Measurements from ENCODE around the gene ZNF385B. TPM values are rescaled to one million over a fixed set of nuclear protein-coding genes. Genes with fewer than 3 reads are reported as not detected.

ZNF385B gene
- total RNA-seq, 2 donors from 2014 or later = 2.0 to 6.2 TPM

DNA sequence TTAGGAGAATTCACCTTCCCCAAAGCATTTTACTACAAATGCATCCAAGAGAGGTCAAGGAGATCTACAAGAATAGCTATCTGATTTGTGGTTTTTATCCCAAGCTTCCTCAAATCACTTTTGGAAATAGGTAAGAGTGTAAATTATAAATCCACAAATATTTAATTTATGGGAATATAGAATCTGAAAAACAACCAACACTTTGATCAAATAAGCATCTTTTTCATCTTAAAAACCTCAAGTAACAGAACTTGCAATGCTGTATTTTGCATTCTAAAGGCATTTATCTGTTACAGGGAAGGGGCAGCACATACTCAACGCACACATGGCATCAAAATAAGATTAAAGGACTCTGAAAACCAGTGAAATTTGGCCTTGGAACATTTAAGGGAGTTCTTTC, 1.9 kb downstream of the ZNF385B start:
- DNase-seq (ENCODE audit: low spot score) = no peak
- intact Hi-C loops (cut with DNase I) = no loop called here

DNA sequence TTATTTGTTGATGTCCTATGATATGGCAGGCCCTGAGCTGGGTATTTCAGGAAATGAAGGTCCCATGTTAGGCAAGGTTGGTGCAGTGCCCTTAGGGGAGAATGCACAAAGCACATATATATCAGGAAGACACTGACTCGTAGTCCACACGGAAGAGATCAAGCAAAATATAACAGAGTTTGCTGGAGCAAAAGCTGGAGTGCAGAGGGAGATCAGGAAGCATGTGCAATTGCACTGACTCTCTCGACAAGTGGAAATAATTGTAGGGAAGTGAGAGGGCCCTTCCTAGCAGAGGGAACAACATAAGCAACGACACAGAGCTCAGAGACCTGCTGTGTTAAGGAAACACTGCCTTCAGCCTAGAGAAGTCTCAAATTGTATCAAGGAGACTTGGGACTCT, 4.2 kb downstream of the ZNF385B start:
- intact Hi-C loops (cut with DNase I) = no loop called here
- DNase-seq (ENCODE audit: low spot score) = no peak

DNA sequence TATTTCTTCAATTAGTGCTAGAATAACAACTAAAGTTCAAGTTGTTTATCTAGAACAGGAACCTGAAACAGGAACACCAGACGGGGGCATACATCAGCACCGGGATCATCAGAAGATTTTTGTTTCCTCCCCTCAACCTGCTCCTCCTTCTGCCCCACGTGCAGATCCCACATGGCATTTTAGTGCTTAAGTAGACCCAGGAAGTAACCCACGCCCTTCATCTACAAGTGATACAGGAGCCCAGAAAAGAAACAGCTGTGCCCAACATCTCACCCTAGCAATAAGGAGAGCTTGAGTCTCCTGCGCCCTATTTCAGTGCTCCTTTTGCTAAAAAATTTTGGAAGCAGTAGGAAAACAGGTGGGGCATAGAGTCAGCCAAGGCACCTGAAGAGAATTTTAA, 5.2 kb downstream of the ZNF385B start:
- DNase-seq (ENCODE audit: low spot score) = no peak
- intact Hi-C loops (cut with DNase I) = no loop called here

DNA sequence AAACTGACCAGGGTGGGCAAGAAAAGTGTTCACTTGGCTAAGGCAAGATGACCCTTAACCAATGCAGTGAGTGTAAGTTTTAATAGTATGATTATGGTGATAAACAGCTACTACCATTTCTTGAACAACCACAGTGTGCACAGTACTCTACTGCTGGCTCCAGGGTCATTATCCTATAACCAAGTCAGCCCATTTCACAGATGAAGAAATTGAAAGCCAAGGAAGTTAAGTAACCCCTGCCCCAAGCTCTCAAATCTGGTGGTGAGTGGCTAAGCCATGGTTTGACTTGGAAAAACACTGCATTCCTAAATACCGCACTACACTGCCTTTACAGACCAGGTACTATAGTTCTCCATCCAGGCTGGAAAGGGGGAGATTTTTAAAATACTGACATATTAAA, 5.7 kb downstream of the ZNF385B start:
- DNase-seq (ENCODE audit: low spot score) = no peak
- intact Hi-C loops (cut with DNase I) = no loop called here

DNA sequence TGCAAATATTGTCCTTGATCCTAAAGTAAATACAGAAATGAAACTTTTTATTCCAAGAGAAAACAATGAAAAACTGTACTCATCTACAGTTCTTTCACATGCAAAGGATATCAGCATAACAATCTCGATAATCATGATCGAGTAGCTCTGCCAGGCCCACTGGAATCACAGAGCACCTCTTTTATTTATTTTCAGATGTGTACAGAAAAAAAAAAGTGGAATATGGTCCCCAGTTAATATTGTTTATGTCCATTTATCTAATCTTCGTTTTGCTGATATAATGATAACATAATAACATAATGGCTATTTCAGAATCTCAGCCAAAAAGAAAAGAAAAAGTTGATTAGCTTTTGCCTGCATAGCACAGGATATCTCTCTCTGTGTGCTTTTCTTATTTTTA, 6.5 kb downstream of the ZNF385B start:
- no peak for DNase-seq (ENCODE audit: low spot score)
- intact Hi-C loops (cut with DNase I) = no loop called here

DNA sequence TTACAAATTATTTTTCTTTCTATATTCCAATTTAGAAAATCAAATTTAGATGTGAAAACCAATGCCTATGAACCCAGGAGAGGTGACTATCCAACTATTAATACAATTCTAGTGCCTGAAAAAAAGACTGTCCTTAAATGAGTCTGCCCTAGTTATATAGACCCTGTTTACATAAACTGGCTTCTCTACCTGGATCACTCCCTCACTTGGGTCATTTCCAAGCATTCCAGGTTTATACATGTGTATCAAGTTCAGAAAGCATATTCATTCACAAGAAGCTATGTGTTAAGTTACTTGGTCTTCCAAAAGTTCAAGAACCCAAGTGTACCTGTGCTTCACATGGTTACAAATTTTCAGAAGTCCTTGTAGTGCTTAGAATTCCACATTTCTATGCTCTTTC, 8.3 kb downstream of the ZNF385B start:
- DNase-seq (ENCODE audit: low spot score) = no peak
- intact Hi-C loops (cut with DNase I) = no loop called here

DNA sequence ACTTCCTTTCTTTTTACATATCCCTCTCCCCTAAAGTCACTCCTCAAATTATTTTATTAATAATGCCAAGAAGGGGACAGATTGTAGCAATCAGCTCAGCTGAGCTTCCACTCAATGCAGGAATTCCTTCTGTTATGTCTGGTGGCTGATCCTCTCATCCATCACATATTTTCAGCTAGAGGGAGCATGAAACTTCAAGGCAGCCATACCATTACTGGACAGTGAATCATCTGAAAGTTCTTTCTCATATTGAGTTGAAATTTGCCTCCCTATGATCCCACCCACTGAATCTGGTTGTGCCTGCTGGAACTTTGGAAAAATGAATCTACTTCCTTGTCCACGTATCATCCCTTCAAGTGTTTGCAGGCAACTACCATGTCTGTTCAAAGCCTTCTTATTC, 11.2 kb downstream of the ZNF385B start:
- no peak for DNase-seq (ENCODE audit: low spot score)
- intact Hi-C loops (cut with DNase I) = no loop called here

DNA sequence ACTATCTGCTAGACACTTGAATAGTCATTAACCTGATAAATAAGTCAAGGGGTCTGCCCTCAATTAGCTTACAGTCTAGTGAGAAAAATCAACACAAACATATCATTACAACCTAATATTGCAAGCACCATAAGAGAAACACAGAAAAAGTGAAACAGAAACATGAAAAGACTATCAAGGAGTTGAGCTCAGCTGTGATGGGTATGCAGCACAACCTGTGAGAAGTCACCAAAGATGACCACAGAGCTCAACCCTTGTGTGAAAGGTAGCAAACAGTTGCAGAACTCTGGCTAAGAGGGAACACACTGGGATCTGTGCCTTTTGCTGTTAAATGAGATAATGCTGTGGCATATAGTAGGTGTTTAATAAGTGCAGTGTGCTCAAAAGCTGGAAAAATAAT, 11.7 kb downstream of the ZNF385B start:
- no peak for DNase-seq (ENCODE audit: low spot score)
- intact Hi-C loops (cut with DNase I) = no loop called here

DNA sequence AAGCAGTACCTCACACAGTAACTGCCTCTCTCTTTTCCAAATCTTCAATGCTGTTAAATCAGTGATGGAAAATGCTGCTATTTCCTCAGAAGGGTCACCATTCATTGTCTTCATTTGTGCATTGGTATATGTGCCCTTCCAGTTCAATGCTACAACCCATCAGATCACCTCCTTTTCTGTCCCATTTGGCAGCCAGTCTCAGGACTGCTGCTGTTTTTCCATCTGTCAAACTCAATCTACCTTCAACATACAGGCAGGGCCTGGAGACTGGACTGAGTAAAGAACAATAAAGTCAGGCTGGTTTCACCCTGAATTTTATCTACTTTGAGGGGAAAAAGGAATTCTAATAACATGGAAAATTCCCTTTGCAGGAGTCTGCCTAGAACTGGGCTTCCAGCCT, 17.9 kb downstream of the ZNF385B start:
- no peak for DNase-seq (ENCODE audit: low spot score)
- intact Hi-C loops (cut with DNase I) = no loop called here

DNA sequence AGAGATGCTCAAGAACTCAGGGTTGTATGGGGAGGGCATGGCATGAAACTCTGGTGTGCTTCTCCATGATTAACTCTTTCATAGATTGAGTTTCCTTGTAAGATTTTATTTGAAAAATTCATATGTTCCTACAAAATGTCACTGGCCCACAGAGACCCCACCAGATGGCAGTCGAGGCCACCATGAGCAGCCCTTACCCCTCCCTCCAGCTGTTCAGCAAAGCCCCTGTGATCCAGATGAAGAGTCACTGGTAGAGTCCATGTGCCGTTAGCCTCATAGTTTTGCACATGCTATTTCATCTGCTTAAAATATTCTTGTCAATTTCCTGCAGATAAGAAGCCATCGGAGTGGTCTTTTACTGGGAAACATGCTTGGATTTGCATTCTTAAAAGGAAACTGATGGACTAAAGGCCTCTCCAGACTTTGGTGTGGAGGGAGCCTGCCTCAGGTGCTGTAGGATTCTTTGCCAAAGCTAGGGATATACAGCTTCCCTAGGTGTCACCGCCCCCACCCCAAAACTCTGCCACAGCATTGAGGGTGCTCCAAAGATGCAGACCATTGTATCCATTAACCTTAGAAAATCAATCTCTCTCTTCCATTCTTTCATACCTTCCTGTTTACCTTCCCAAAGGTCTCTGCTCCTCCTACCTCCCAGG, 18.8 kb downstream of the ZNF385B start:
- intact Hi-C loops (cut with DNase I) = no loop called here
- DNase-seq (ENCODE audit: low spot score) = no peak

DNA sequence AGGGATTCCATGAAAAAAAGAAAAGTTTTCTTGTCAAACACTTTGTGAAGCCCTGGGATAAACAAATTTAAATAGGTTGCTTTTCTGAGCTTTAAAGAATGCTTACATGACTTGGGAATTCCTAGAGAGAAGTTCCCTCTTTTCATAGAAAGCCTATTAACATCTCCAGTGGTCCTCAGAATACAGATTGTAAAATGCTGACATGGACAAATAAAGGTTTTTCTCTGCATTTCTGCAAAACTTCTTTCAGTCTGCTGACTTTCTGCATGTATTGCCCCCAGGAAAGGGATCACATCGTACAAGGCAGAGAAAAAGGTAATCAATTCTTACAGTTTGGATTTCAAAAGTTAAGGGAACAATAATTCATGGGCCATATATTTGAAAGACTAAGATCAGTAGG, 20.6 kb downstream of the ZNF385B start:
- intact Hi-C loops (cut with DNase I) = no loop called here
- no peak for DNase-seq (ENCODE audit: low spot score)

DNA sequence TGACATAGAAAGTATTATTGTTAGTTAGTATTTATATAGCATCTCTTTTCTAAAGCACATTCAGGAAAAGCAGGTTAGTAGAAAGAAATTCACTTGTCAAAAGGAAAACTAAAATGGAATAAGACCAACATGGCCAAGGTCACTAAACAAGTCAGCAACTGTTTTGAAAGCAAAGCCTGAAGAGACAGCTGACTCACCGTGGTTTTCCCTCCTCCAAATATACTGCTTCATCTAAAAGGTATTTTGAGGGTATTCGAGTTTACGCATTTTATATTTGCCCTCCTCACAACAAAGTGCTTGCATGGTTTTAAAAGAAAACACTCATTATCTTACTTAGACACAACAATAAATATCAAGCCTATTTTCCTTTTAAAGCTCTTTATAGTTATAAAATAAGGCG, 24.0 kb downstream of the ZNF385B start:
- intact Hi-C loops (cut with DNase I) = no loop called here
- no peak for DNase-seq (ENCODE audit: low spot score)

DNA sequence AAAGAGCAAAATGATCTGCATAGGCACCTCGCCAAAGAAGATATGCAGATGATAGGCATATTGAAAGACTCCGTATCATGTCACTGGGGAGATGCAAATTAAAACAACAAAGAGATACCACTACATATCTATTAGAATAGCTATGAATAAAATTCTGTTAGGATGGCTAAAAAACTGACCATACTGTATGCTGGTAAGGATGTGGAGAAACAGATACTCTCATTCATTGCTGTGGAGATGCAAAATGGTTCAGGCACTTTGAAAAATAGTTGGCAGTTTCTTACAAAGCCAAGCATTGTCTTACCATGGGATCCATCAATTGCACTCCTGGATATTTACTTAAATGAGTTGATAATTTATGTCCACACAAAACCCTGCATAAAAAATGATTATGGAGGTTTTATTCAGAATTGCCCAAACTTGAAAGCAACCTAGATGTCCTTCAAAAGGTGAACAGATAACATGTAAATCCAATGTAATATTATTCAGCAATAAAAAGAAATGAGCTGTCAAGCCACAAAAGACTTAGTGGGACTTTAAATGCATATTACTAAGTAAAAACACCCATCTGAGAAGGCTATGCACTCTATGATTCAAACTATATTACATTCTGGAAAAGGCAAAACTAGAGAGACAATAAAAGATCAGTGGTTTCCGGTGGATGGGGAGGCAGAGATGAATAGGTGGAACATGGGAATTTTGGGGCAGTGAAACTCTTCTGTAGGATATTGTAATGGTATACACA, 31.2 kb downstream of the ZNF385B start:
- no peak for DNase-seq (ENCODE audit: low spot score)

DNA sequence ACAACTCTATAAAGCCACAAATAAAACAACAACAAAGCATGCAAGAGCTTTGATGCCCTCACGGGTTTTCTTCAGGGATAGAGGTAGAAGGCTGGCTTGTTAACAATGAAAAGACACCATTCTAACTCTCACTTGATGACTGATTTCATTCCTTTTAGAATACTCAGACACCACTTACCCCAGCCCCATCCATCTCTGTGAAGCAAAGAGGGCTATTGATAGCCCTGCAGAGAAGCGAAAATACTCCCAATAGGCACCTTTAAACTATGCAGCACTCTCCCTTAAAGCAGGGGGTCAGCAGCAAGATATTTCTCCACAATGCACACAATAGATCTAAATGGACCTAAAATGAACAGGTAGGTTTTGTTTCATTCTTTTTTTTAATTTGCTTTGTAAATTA, 35.1 kb downstream of the ZNF385B start:
- no peak for DNase-seq (ENCODE audit: low spot score)
- intact Hi-C loops (cut with DNase I) = no loop called here

More for the DNA sequence above, 31.2 kb downstream of the ZNF385B start:
- intact Hi-C loops (cut with DNase I) = no loop called here

DNA sequence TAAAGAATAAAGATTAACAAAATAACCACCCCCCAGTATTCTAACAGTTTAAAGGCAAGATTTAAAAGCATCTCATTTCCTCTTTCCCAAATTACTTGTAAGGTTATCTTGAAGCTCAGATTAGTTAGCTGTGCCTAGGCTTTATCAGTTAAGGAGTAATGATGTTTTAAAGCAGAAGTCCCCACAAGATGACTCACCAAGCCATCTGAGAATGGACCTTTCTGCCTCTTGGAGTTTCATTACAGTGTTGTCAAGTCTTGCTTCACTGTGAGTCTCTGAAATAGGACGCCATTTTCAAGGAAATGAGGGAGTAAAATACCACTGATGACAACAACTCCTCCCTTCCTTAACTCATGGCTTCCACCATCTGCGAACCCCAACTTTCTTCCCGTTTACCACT, 35.9 kb downstream of the ZNF385B start:
- no peak for DNase-seq (ENCODE audit: low spot score)
- intact Hi-C loops (cut with DNase I) = no loop called here

DNA sequence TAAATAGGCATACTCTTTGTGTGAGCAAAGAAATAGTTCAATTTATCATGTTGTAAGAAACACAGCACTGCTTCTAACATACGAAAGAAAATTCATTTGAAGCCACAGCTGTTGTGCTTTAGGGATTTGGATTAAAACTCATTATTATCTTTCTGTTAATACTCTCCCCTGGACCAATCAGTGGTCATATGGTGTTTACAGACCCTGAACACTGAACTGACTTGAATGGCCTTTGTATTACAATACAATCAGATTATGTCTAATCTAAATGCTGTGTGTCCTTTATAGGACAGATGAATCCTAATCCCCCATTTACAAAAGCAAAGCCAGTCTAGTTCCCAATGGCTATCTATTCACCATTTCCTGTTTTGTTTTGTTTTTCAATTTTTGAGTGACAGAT, 36.5 kb downstream of the ZNF385B start:
- no peak for DNase-seq (ENCODE audit: low spot score)
- intact Hi-C loops (cut with DNase I) = no loop called here

DNA sequence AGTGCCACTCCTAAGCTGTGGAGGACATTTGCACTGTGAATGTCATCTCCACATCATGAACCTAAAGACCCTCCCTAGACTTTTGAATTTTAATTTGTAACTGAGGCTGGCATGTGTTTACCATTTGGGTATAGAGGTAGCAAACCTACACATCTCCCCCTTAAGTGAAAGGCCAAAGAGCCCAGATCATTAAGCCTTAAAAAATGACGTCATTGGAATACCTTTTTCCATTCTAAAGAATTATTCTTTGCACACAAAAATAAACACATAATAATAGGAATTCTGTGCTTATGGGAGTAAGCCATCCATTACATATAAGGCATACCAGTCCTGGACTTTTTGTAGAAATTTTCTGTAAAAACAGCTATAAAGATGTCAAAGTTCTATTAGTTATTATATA, 38.9 kb downstream of the ZNF385B start:
- no peak for DNase-seq (ENCODE audit: low spot score)
- intact Hi-C loops (cut with DNase I) = no loop called here

DNA sequence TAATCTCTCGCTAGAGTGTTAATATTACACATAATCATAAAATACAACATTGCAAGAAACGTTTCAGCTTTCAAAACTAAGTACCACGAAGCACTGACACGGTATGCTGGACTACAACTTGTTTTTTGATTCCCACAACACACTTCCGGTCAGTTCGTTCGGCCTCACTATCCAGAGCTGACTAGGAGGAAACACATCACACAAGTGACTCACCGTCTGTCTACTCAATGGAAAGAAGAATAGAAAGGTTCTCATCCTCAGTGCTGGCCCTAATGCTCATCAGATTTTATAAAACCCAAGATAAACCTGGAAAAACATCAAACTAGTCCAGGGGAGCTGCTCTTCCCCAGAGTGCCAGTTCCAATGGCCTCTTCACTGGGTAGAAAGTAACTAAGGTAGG, 42.9 kb downstream of the ZNF385B start:
- DNase-seq (ENCODE audit: low spot score) = no peak

DNA sequence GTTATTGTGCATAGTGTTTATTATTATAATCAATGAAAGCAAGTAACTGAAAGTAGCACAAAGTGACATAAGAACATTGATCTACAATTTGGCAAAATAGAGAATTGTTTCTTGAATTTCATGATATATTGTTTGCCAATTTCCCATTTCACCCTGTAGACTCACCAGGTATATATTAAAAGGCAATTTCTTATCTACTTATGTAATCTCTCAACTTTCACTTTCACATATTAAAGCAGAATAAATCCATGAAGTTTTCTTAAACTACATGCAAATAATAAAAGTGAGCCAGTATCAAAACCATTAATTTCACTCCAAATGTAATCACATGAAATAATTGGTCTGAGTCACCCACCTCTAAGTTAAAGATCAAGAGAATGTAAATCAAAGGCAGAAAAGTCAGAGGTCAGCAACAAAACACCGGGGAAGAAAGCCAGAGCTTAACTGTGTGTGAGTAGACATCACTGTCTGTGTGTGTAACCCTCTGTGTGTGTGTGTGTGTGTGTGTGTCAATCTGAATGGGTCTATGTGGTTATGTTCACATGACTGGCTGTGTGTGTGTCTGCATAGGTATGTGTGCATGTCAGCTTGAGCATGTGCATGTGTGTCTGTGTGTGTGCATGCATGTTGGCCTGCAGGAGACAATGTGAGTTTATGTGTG, 44.1 kb downstream of the ZNF385B start:
- no peak for DNase-seq (ENCODE audit: low spot score)
- intact Hi-C loops (cut with DNase I) = no loop called here

More for the DNA sequence above, 42.9 kb downstream of the ZNF385B start:
- intact Hi-C loops (cut with DNase I) = no loop called here

DNA sequence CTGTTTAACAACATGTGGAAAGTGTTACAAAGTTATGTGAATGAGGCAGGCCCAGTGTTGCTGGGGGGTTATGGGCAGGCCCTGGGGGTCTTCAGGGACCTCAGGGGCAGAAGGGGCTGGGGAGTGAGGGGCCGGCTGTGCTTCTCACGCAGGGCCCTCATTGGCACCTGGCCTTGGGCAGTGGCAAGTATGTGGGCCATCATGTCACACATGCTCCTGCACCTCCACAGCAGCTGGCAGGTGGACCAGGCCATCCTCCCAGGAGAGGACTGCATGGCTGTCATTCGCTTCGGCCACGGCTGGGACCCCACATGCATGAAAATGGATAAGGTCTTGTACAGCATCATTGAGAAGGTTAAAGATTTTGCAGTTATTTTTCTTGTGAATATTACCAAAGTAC, 47.4 kb downstream of the ZNF385B start:
- DNase-seq (ENCODE audit: low spot score) = no peak
- intact Hi-C loops (cut with DNase I) = no loop called here

DNA sequence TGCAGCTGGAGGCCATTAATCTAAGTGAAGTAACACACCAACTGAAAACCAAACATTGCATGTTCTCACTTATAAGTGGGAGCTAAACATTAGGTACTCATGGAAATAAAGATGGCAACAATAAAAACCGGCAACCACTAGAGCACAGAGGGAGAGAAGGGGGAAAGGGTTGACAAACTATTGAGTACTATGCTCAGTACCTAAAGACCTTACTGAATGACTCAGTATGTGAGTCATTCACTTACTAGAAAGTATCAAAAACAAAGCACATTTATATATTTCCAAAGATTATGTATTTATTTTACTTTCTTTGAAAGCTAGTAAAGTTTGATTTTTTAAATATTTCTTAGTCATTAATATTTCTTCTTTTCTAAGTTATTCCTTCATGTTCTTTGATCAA, 48.9 kb downstream of the ZNF385B start:
- no peak for DNase-seq (ENCODE audit: low spot score)
- intact Hi-C loops (cut with DNase I) = no loop called here

Measured in posterior vena cava (tissue), 2 donors.